ENCODE measurements around the gene BUD13.

BUD13 gene

GRCh38 chr11:116712428-116712827 lies 60.4 kb downstream of the BUD13 start:
- Histone ChIP-seq H3K36me3 (no peaks in the 10 kb centered on the region), H3K4me3 (ENCODE audit: low read depth, low read length) (no peak overlapping the region), H3K9me3 (no peaks in the 10 kb centered on the region), H3K27me3 (no peaks in the 10 kb centered on the region), H3K4me1 (no peaks in the 10 kb centered on the region)
- TF ChIP-seq, protein P1, sequence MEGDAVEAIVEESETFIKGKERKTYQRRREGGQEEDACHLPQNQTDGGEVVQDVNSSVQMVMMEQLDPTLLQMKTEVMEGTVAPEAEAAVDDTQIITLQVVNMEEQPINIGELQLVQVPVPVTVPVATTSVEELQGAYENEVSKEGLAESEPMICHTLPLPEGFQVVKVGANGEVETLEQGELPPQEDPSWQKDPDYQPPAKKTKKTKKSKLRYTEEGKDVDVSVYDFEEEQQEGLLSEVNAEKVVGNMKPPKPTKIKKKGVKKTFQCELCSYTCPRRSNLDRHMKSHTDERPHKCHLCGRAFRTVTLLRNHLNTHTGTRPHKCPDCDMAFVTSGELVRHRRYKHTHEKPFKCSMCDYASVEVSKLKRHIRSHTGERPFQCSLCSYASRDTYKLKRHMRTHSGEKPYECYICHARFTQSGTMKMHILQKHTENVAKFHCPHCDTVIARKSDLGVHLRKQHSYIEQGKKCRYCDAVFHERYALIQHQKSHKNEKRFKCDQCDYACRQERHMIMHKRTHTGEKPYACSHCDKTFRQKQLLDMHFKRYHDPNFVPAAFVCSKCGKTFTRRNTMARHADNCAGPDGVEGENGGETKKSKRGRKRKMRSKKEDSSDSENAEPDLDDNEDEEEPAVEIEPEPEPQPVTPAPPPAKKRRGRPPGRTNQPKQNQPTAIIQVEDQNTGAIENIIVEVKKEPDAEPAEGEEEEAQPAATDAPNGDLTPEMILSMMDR (IDR thresholded peaks at IDR 0.05; ENCODE audit: low read depth, low read length) = no peak
- no peak for DNase-seq

DNA sequence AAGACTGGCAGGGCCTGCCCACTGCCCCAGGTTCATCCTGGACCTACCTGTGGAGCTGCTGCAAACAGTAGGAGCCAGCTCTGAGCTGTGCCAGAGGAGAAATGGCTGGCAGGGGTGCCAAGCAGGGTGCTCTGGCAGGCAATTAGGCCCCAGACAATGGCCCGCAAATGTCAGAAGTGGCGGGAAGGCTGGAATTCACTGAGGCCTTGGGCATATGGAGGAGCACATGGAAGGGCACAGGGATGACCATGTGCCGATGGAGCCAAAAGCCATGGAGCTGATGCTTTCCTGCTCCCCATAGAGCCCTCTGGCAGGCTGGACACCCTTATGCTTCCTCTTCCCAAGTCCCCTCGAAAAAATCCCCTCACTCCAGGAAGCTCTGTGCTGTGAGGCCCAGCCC lies 62.0 kb downstream of the BUD13 start:
- Histone ChIP-seq H3K4me3 (ENCODE audit: low read depth, low read length) (no peak overlapping the region), H3K27me3 (no peaks in the 10 kb centered on the region), H3K4me1 (no peaks in the 10 kb centered on the region), H3K36me3 (no peaks in the 10 kb centered on the region), H3K9me3 (no peaks in the 10 kb centered on the region)
- TF ChIP-seq, protein P1 (IDR thresholded peaks at IDR 0.05; ENCODE audit: low read depth, low read length) = no peak
- DNase-seq = no peak

DNA sequence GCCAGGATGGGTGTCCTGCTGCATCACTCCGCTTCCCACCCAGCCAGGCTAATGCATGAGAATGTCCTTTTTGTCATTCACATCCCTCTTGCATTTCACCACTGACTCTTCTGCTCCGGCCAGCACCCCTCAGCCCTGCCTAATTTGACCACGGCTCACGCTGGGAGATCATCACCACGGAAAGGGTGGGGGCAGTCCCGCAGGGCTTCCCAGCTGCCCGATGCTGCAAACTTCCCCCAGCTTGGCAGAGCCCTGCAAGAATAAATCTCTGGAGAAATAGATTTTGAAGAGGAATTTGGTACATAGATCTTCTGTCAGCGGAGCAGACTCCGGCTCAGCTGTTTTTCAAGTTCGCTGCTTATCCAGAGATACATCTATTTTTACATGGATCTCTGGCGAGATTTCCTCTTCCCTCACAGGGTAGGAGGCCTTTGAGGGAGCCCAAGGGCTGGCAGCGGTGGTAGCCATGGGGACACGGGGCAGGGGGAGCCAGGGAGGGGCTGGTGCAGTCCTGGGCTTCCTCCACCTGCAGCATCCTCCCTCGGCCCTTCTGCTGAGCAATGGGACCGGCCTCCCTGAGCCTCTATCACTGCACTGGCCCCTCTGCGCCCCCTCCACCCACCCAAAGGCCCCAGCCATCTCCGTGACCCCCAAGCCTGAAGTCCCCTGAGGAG lies 62.6 kb downstream of the BUD13 start:
- Histone ChIP-seq H3K36me3 (no peaks in the 10 kb centered on the region), H3K27me3 (no peaks in the 10 kb centered on the region), H3K9me3 (no peaks in the 10 kb centered on the region), H3K4me1 (no peaks in the 10 kb centered on the region), H3K4me3 (ENCODE audit: low read depth, low read length) (no peak overlapping the region)
- TF ChIP-seq, protein P1 (IDR thresholded peaks at IDR 0.05; ENCODE audit: low read depth, low read length) = no peak
- no peak for DNase-seq

DNA sequence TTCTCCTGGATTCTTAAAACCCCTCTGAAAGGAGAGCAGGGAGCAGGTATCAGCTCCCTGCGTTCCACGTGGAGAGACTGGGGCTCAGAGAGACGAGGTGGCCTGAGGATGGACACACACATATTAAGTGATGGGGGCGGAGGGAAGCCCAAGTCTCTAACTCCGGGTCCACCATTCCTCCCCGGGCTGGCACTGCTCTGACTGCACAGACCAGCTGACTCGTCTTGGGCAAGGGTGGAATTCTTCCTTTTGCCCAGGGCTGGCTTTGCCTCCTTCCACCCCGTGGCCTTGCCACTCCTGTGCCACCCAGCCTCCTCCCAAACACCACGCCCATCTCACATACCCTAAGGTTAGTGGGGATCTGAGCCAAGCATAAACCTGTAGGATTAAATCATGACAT lies 65.0 kb downstream of the BUD13 start:
- no peak for DNase-seq
- H3K4me1 ChIP-seq = peaks cover 10% of the 10 kb centered on the region
- TF ChIP-seq, protein P1 (IDR thresholded peaks at IDR 0.05; ENCODE audit: low read depth, low read length) = no peak
- no peak overlapping the region for H3K4me3 ChIP-seq (ENCODE audit: low read depth, low read length)
- no peaks in the 10 kb centered on the region for H3K9me3 ChIP-seq
- H3K27me3 ChIP-seq = no peaks in the 10 kb centered on the region
- H3K36me3 ChIP-seq = no peaks in the 10 kb centered on the region

- no peaks in the 10 kb centered on the region for H3K36me3 ChIP-seq
- peaks cover 11% of the 10 kb centered on the region for H3K4me1 ChIP-seq
- H3K27me3 ChIP-seq = no peaks in the 10 kb centered on the region
- DNase-seq = no peak
- H3K9me3 ChIP-seq = no peaks in the 10 kb centered on the region
- TF ChIP-seq, protein P1 (IDR thresholded peaks at IDR 0.05; ENCODE audit: low read depth, low read length) = no peak
- H3K4me3 ChIP-seq (ENCODE audit: low read depth, low read length) = no peak overlapping the region
Measured at GRCh38 chr11:116707161-116707629, 65.6 kb downstream of the BUD13 start.

GRCh38 chr11:116703421-116703820 lies 69.4 kb downstream of the BUD13 start:
- Histone ChIP-seq H3K4me1 (peaks cover 11% of the 10 kb centered on the region), H3K27me3 (no peaks in the 10 kb centered on the region), H3K9me3 (no peaks in the 10 kb centered on the region), H3K36me3 (no peaks in the 10 kb centered on the region), H3K4me3 (ENCODE audit: low read depth, low read length) (peak overlapping the region; percentile 21; the same call in 1 of the 2 replicates)
- DNase-seq = peak; percentile 95
- TF ChIP-seq, protein P1 (IDR thresholded peaks at IDR 0.05; ENCODE audit: low read depth, low read length) = peak; percentile 27

All from BE2C (cell line).